Ectodermal cell (in vitro differentiated cells): ENCODE results near the gene NME2. TPM values are rescaled to one million over a fixed set of nuclear protein-coding genes. Genes with fewer than 3 reads are reported as not detected.
"Not testable (repeated sequence)": the region's sequence is repeated elsewhere in the genome, so short reads cannot be mapped to it uniquely, and the experiment has no call there.

Source experiments
- H3K27ac ChIP-seq: 2 replicates; pipeline ENCODE4 v1.7.0; 2013; ENCODE audit warnings: mild to moderate bottlenecking, low read depth, low read length; ENCODE audit not compliant: insufficient read depth, poor library complexity, severe bottlenecking
- H3K27me3 ChIP-seq: 2 replicates; pipeline ENCODE4 v1.7.0; 2013; ENCODE audit warnings: mild to moderate bottlenecking, low read length; ENCODE audit not compliant: insufficient read depth, control insufficient read depth, poor library complexity, severe bottlenecking
- H3K36me3 ChIP-seq: one replicate; pipeline ENCODE4 v1.7.0; 2013; ENCODE audit warnings: low read length; ENCODE audit not compliant: control insufficient read depth, insufficient read depth
- H3K4me1 ChIP-seq: one replicate; pipeline ENCODE4 v1.7.0; 2013; ENCODE audit warnings: low read length; ENCODE audit not compliant: control insufficient read depth, insufficient read depth
- H3K4me3 ChIP-seq: 2 replicates; pipeline ENCODE4 v1.7.0; 2013; ENCODE audit warnings: low read depth, low read length, control low read depth; ENCODE audit not compliant: insufficient read depth
- H3K9me3 ChIP-seq: 2 replicates; pipeline ENCODE4 v1.7.0; 2013; ENCODE audit warnings: mild to moderate bottlenecking, low read length, moderate library complexity; ENCODE audit not compliant: control insufficient read depth
- WGBS, 2 experiments: methylation state at CpG; one replicate each; pipeline ENCODE4 v1.1.7; 2013; ENCODE audit warnings: missing lambda C conversion rate in 2 of 2; 5-methylcytosine and 5-hydroxymethylcytosine counted together
- polyA plus RNA-seq, 4 experiments: library from polyadenylated mRNA; stranded (reverse); fragments of 50-300 nt; gene quantifications; one replicate each; pipeline ENCODE4 v1.2.3, GENCODE V29; 2013

NME2 gene
- polyA plus RNA-seq (2013, experiment 1 of 4) = 472 TPM
- 435 TPM for polyA plus RNA-seq (2013, experiment 2 of 4)
- 375 TPM for polyA plus RNA-seq (2013, experiment 3 of 4)
- 396 TPM for polyA plus RNA-seq (2013, experiment 4 of 4)

DNA sequence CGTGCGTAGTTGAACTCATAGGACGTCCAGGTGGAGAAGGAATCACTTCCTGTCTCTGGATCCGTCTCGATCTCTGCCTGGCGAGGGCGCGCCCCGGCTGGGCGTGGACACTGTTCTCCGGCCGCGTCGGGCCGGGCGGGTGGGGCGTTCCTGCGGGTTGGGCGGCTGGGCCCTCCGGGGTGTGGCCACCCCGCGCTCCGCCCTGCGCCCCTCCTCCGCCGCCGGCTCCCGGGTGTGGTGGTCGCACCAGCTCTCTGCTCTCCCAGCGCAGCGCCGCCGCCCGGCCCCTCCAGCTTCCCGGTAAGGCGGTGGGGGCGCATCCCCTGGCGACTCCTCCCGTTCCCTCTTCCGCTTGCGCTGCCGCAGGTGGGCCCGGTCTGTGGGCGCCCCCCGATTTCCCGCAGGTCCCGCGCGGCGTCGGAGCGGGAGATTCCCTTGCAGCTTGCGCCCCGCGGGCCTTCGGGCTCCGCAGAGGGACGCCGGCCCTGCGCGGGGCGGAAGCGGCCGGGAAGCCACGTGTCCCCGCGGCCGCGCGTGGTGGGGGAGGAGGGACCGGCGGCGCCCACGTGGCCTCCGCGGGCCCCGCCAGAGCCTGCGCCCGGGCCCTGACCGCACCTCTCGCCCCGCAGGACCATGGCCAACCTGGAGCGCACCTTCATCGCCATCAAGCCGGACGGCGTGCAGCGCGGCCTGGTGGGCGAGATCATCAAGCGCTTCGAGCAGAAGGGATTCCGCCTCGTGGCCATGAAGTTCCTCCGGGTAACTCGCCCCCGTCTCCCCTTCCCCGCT is at the start of gene NME2:
NME2 (plus strand) TSS at position 214 of the 789 bp plus-strand sequence; CDS start at position 634, 420 bp downstream.
- peak within 1 kb of the TSS; percentile 81 for H3K4me3 ChIP-seq
- H3K4me1 ChIP-seq = peaks cover 6% of the 10 kb centered on the region
- WGBS, 2 experiments = 0% methylated on average over 98 of the region's 98 CpGs
- no peak within 1 kb of the TSS for H3K27ac ChIP-seq
- H3K27me3 ChIP-seq = no peaks in the 10 kb centered on the region
- peaks cover 12% of the 10 kb centered on the region for H3K36me3 ChIP-seq
- no peaks in the 10 kb centered on the region for H3K9me3 ChIP-seq

DNA sequence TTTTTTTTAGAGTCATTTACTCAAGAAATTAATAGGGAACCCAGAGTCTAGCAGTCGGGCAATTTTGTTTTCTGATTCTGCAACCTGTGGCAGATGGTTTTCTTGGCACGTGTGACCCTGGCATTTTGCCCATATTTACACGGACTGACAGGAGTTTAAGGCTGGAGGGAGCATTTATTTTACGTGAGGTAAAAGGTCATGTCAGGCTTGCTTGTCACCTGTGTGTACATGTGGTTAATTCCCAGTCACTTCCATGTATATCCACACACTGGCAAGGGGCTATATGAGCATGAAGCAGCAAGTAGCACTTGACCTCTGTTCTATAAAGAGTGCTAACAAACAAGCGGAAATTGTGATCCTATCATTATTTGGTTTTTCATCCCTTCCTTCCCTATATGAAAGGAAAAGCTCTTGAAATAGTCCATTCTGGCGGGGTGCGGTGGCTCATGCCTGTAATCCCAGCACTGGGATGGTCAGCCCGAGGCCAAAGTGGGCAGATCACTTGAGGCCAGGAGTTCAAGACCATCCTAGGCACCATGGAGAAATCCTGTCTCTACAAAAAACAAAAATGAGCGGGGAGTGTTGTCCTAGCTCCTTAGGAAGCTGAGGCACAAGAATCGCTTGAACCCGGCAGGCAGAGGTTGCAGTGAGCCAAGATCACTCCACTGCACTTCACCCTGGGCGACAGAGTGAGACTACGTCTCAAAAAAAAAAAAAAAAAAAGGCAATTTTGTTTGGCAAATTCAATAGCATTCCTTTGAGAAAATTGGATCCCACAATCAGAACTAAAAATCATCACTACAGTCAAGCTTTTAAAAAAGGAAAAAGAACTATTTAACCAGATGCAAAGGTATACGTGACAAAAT is 47.6 kb upstream of the NME2 start:
- Histone ChIP-seq H3K27me3 (peaks cover 8% of the 10 kb centered on the region), H3K9me3 (no peaks in the 10 kb centered on the region), H3K27ac (no peak overlapping the region), H3K36me3 (no peaks in the 10 kb centered on the region), H3K4me3 (no peak overlapping the region), H3K4me1 (peaks cover 11% of the 10 kb centered on the region)
- WGBS, 2 experiments = 91 to 92% methylated on average over 13 to 14 of the region's 14 CpGs

DNA sequence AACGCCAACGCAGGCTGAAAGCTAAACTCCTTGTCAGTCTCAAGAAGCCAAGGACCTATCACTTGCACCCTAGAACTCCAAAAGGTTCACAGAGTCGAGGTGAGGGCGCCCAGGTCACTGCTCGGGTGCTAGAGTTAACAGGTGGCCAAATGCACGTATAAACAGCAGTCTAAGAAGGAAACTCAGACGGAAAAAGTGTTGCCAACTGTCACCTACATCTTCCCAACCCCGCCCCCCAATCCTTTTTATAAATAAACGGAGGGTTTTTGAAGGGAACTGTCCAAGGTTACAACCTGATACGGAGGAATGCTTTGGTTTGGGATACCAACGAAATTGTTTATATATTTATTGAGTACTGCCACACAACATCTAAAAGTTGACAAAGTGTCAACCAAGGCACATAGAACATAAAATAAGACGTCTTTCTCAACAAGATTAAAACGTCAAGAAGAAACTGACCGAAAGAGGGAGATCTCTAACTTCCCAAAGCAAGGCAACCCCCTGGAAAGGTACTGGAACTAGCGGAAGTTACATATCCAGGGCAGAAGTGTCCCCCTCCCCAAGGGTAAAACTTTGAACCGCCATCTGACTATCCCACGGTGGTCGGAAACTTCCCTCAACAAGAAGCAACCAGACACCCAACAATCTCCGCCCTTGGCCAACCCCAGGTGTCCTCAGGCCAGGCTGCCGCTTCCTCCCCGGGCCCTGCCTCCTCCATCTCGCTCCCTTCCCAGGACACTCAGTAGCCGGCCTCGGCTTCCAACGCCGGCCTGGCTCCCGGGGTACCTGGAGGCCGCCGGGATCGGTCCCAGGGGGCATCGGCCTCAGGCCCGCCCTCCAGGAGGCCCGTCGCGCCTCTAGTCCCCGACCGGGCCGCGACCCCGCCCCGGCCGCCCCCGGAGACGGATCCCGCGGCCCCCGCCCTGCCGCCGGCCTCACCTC is 46.5 kb upstream of the NME2 start:
- Histone ChIP-seq H3K4me3 (peak overlapping the region; percentile 91), H3K27ac (peak overlapping the region; percentile 30), H3K36me3 (no peaks in the 10 kb centered on the region), H3K27me3 (peaks cover 8% of the 10 kb centered on the region), H3K9me3 (no peaks in the 10 kb centered on the region), H3K4me1 (peaks cover 11% of the 10 kb centered on the region)
- WGBS, 2 experiments = 4 to 5% methylated on average over 46 to 49 of the region's 49 CpGs

DNA sequence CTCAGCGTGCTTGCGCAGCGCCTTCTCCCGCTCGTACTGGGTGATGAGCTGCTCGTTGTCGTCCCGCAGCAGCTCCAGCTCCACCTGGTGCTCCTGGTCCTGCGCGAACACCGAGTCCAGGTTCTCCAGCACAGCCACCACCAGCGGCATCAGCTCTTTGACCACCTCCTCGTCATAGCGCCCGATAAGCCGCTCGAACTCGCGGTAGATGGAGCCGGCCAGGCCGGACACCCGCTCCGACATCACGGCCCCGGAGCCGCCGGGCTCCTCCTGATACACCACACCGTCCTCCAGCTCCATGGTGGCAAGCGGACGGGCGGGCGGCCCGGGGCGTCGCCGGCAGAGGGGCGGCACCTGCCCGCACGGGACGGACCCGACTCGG is 45.9 kb upstream of the NME2 start:
- Histone ChIP-seq H3K4me1 (peaks cover 11% of the 10 kb centered on the region), H3K36me3 (no peaks in the 10 kb centered on the region), H3K27ac (peak overlapping the region; percentile 30), H3K9me3 (no peaks in the 10 kb centered on the region), H3K27me3 (peaks cover 8% of the 10 kb centered on the region), H3K4me3 (peak overlapping the region; percentile 91)
- 0% methylated on average over 42 of the region's 42 CpGs for WGBS, 2 experiments

DNA sequence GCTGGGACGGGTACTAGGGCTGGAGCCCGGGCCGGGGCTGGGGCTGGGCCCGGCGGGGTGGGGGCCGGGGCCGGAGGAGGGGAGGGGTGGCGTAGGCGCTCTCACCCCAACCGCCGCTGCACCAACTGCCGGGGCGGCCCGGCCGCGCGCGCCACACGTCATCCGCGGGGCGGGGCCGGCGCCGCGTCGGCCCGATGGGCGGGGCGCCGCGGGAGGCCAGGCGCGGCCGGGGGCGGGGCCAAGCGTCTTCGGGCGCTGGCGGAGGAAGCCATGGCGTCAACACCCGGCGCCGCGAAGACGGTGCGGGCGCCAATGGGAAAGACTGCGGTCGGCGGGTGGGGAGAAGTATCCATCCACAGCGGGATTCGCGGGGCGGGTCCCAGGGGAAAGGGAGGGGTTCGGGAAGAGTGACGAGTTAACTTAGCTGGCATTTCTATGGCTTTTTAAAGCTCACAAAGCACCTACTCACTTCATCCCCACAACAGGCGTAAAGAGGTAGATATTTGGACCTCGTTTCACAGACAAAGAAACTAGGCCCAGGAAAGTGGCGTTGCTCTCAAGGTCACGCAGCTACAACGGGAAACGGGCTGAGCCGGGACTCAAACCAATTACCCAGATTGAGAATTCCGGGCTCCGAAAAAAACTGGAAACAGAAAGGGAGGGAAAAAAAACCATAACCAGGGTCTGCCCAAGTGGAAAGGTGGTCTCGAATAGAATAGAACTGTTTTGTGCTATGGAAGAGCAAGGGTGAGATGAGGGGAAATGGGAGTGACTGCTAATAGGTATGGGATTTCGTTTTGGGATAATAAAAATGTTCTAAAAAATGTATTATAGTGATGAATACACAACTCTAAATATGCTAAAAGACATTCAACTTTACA is 45.2 kb upstream of the NME2 start, which contains the start of gene SPAG9:
SPAG9 (minus strand) TSS at position 130 of the 881 bp plus-strand sequence. CDS start 212 bp downstream, outside the sequence.
- 0 to 1% methylated on average over 67 to 68 of the region's 68 CpGs for WGBS, 2 experiments
- H3K27me3 ChIP-seq = peaks cover 8% of the 10 kb centered on the region

DNA sequence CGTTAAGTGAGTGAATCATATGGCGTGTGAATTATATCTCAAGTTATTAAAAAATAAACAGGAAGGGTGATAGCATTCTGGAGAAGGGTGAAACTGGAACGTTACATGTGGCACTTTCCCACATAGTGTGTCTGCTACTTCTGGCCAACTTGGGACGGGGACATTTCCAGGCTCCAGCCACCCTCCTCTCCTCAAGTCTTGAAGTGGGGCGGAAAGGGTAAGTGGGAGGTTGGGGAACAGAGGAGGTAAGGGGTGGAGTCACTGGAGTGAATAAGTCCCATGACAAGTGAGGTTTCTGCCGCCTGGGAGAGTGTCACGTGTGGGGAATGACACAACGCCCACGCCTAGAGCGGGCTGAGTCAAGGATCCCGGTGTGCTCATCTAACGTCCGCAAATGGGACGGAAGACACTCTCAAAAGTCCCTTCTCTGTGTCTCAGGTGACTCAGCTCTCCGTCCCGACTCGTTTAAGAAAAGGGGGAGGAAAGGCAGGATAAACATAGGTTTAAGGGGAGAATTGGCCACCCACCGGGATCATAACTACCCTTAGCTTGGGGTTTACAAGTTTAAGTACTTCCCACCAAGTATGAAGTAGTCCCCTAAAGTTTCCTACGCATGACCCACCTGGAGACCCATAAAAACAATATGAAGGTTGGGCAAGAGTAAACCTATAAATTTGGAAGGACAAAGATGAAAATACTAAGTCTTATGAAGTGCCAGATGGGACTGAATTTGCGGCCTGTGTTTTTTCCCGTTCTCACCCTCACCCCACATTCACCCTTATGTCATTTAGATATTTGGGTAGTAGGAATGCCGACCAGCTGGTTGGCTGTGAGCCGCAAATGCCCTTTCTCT is 44.4 kb upstream of the NME2 start:
- no peak overlapping the region for H3K27ac ChIP-seq
- peaks cover 8% of the 10 kb centered on the region for H3K27me3 ChIP-seq
- no peaks in the 10 kb centered on the region for H3K36me3 ChIP-seq
- WGBS, 2 experiments = 15 to 17% methylated on average over 22 to 23 of the region's 23 CpGs
- H3K4me3 ChIP-seq = peak overlapping the region; percentile 91
- H3K9me3 ChIP-seq = no peaks in the 10 kb centered on the region
- H3K4me1 ChIP-seq = peaks cover 11% of the 10 kb centered on the region

More for the DNA sequence above, 45.2 kb upstream of the NME2 start, which contains the start of gene SPAG9:
- Histone ChIP-seq H3K9me3 (no peaks in the 10 kb centered on the region), H3K4me3 (peak within 1 kb of the TSS; percentile 91), H3K27ac (peak within 1 kb of the TSS; percentile 85), H3K36me3 (no peaks in the 10 kb centered on the region), H3K4me1 (peaks cover 11% of the 10 kb centered on the region)

DNA sequence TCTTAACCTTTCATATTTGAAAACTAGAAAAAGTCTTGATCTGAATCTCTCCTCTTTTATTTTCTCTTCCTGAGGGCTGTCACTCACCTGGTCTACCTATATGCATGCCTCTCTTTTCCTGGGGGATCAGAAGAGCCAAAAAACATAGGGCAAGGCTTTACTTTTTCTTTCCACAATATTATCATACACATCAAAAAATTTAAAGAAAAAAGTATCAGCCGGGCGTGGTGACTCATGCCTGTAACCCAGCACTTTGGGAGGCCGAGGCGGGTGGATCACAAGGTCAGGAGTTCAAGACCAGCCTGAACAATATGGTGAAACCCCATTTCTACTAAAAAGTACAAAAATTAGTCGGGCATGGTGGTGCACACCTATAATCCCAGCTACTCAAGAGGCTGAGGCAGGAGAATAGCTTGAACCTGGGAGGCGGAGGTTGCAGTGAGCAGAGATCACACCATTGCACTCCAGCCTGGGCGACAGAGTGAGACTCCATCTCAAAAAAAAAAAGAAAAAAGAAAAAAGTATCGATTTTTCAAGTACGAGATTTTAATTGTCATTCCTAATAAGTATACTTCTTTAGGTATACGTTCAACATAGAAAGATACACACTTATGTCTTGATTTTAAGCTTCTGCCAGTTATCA is 43.6 kb upstream of the NME2 start:
- H3K27me3 ChIP-seq, H3K27ac ChIP-seq, H3K4me3 ChIP-seq, H3K36me3 ChIP-seq, H3K9me3 ChIP-seq: not testable (repeated sequence)
- peaks cover 11% of the 10 kb centered on the region for H3K4me1 ChIP-seq
- WGBS, 2 experiments = 90 to 92% methylated on average over 7 to 8 of the region's 10 CpGs
